Glutamatergic neuron (in vitro differentiated cells): ENCODE measurements around the gene KCNJ14. TPM values are rescaled to one million over a fixed set of nuclear protein-coding genes. Genes with fewer than 3 reads are reported as not detected.
"Not testable (repeated sequence)": the region's sequence is repeated elsewhere in the genome, so short reads cannot be mapped to it uniquely, and the experiment has no call there.

ENCODE experiments used
- DNase-seq: peaks from one replicate; pipeline ENCODE4 v3.0.0; 2022
- H3K27ac Mint-ChIP-seq: one replicate; pipeline ENCODE4 v1.8.0; 2020; ENCODE audit warnings: mild to moderate bottlenecking, mixed read lengths, inconsistent platforms; ENCODE audit not compliant: unreplicated experiment
- H3K27me3 Mint-ChIP-seq: one replicate; pipeline ENCODE4 v1.8.0; 2020; ENCODE audit warnings: mild to moderate bottlenecking, moderate library complexity, mixed read lengths, inconsistent platforms; ENCODE audit not compliant: unreplicated experiment
- H3K36me3 Mint-ChIP-seq: one replicate; pipeline ENCODE4 v1.8.0; 2020; ENCODE audit warnings: mild to moderate bottlenecking, mixed read lengths, inconsistent platforms; ENCODE audit not compliant: unreplicated experiment
- H3K4me1 Mint-ChIP-seq: one replicate; pipeline ENCODE4 v1.8.0; 2020; ENCODE audit warnings: mild to moderate bottlenecking, low read depth, mixed read lengths, inconsistent platforms; ENCODE audit not compliant: unreplicated experiment
- H3K4me3 Mint-ChIP-seq: one replicate; pipeline ENCODE4 v1.8.0; 2020; ENCODE audit warnings: mild to moderate bottlenecking, mixed read lengths, inconsistent platforms; ENCODE audit not compliant: unreplicated experiment
- H3K9me3 Mint-ChIP-seq: one replicate; pipeline ENCODE4 v1.8.0; 2020; ENCODE audit warnings: mild to moderate bottlenecking, moderate library complexity, mixed read lengths, inconsistent platforms; ENCODE audit not compliant: unreplicated experiment
- total RNA-seq: library from RNA; stranded (reverse); fragmentation: NEBNext Ultra II Directional; extraction: Animal tissue kit (Norgen Biotek cat#: 25700); gene quantifications from one replicate; pipeline ENCODE4 v1.2.1, GENCODE V29; 2021; ENCODE audit not compliant: unreplicated experiment
- TF ChIP-seq, protein P1 (sequence below): fragments of 200-600 bp; sonication (generic); IDR thresholded peaks from one replicate; pipeline ENCODE4 v1.5.0; 2021; ENCODE audit not compliant: partially characterized antibody, unreplicated experiment

The KCNJ14 gene
- total RNA-seq, 1 donor from 2014 or later: 1.0 TPM

DNA sequence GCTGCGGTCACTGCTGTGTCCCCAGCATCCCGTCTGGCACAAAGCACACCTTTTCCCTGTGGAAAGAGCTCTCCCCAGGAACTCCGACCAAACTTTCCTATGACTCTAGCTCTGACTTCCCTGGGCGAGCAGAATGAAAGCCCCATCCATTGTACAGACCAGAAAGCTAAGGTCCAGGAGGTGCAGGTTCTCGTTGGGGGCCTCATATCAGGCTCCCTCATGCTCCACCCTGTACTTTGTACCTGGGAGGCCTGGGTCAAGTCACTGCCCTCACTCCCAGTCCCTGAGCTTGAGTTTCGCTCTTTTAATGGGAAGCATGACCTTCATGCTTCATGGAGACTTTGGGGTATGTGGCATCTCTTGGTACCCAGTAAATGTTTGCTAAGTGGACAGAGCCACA, 32.2 kb downstream of the KCNJ14 start:
- TF ChIP-seq, protein P1, sequence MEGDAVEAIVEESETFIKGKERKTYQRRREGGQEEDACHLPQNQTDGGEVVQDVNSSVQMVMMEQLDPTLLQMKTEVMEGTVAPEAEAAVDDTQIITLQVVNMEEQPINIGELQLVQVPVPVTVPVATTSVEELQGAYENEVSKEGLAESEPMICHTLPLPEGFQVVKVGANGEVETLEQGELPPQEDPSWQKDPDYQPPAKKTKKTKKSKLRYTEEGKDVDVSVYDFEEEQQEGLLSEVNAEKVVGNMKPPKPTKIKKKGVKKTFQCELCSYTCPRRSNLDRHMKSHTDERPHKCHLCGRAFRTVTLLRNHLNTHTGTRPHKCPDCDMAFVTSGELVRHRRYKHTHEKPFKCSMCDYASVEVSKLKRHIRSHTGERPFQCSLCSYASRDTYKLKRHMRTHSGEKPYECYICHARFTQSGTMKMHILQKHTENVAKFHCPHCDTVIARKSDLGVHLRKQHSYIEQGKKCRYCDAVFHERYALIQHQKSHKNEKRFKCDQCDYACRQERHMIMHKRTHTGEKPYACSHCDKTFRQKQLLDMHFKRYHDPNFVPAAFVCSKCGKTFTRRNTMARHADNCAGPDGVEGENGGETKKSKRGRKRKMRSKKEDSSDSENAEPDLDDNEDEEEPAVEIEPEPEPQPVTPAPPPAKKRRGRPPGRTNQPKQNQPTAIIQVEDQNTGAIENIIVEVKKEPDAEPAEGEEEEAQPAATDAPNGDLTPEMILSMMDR: no peak
- H3K27me3 Mint-ChIP-seq: peaks cover 25% of the 10 kb centered on the region

DNA sequence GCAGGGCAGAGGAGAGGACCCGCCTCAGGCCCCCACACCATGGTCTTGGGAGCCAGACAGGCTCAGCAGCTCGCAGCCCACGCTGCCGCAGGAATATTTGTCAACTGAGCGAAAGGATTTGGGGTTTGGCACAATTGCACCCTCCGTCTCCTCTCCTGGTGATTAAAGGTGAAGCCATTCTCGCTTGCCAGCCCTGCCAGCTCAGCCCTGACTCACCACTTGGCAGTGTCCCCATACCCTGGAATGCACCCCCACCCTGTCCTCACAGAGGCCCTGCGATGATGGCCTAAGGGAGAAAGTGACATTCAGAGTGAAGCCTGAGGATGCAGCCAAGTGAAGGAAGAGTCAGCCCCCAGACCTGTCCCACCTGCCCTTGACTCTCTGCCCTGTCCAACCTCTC, 32.6 kb downstream of the KCNJ14 start:
- no peak for DNase-seq
- TF ChIP-seq, protein P1: no peak
- Mint-ChIP-seq H3K9me3 (peaks cover 17% of the 10 kb centered on the region), H3K4me3 (peak overlapping the region; percentile 12), H3K27me3 (peaks cover 29% of the 10 kb centered on the region), H3K27ac (no peak overlapping the region), H3K36me3 (peaks cover 6% of the 10 kb centered on the region), H3K4me1 (peaks cover 23% of the 10 kb centered on the region)

More for the DNA sequence above, 32.2 kb downstream of the KCNJ14 start:
- DNase-seq: no peak
- peaks cover 6% of the 10 kb centered on the region for H3K36me3 Mint-ChIP-seq
- no peak overlapping the region for H3K4me3 Mint-ChIP-seq
- H3K27ac Mint-ChIP-seq: no peak overlapping the region
- peaks cover 22% of the 10 kb centered on the region for H3K4me1 Mint-ChIP-seq
- peaks cover 17% of the 10 kb centered on the region for H3K9me3 Mint-ChIP-seq

DNA sequence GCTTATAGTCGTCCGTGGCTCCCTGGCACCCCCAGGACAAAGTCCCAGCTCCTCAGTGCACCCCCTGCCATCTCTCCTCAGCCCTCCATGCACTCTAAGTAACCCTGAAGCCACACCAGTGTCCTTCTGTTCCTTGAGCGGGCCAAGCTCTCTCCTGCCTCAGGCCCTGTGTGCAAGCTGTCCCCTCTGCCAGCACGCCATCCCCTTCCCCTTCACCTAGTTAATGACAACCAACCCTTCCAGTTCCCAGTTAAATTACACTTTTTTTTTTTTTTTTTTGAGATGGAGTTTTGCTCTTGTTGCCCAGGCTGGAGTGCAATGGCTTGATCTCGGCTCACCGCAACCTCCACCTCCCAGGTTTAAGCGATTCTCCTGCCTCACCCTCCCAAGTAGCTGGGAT, 33.1 kb downstream of the KCNJ14 start:
- not testable (repeated sequence) for H3K27ac Mint-ChIP-seq, H3K36me3 Mint-ChIP-seq, DNase-seq
- peak overlapping the region; percentile 12 for H3K4me3 Mint-ChIP-seq
- peaks cover 22% of the 10 kb centered on the region for H3K4me1 Mint-ChIP-seq
- peaks cover 28% of the 10 kb centered on the region for H3K27me3 Mint-ChIP-seq
- peaks cover 16% of the 10 kb centered on the region for H3K9me3 Mint-ChIP-seq

DNA sequence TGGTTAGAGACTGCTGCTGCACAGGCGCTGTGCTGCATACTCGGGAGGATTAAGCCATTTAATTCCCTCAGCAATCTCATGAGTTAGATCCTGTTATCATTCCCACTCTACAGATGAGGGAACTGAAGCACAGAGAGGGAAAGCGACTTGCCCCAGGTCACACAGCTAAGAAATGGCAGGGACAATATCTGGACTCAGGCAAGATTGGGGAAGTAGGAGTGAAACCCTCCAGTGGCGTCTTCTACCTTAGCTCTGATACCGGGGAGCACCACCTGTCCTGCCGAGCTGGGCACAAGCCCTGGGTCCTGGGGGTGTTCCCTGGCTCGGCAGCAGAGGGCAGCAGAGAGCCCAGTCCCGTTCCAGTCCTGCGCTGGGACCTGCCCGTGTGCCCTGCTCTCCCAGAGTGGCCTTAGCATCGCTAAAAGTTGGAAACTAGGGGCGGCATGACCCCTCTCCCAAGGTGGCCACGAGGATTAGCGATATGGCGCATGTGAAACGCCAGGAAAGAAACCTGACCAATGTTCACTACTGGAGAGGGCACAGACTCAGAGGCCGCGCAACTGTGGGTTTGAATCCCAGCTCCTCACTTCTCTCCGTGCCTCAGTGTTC, 34.3 kb downstream of the KCNJ14 start:
- DNase-seq: peak; percentile 86
- no peak overlapping the region for H3K27ac Mint-ChIP-seq
- TF ChIP-seq, protein P1: peak; percentile 91
- H3K27me3 Mint-ChIP-seq: peaks cover 26% of the 10 kb centered on the region
- H3K36me3 Mint-ChIP-seq: no peaks in the 10 kb centered on the region
- peaks cover 10% of the 10 kb centered on the region for H3K9me3 Mint-ChIP-seq
- H3K4me3 Mint-ChIP-seq: no peak overlapping the region
- peaks cover 14% of the 10 kb centered on the region for H3K4me1 Mint-ChIP-seq

DNA sequence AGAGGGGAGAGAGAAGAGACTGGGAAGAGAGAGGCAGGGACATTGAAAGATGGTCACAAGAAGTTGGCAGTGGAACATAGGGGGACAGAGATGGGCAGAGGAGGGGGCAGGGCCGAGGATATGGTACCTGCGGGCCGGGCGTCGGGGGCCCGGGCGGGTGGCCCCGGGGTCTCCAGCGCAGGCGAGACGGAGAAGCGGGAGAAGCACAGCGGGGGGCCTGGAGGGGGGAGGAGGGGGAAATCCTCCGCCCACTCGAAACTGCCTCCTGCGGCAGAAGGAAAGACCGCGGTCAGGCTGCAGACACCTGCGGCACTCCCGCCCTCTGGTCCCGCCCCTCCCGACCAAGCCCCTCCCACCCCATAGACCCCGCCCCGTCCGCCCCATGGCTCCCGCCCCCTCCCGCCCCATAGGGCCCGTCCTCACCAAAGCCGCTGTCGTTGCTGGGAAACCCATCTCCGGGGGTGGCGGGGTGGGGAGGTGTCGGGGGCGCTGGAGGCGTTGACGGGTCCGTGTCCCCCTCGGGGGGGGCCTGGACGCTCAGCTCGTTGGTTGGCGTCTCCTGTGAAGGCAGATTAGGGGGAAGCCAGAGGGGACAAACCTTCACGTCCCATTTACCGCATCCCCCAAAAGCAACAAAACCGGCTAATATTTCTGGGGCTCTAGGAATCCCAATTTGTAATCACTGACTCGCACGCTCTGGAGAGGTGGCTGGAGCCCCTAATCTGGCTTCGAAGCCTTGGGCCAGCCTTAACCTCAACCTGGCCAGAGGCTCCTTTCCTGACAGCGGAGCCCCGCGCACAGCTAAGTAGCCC, 35.8 kb downstream of the KCNJ14 start:
- Mint-ChIP-seq H3K4me1 (peaks cover 14% of the 10 kb centered on the region), H3K27ac (no peak overlapping the region), H3K27me3 (peaks cover 34% of the 10 kb centered on the region), H3K9me3 (peaks cover 17% of the 10 kb centered on the region), H3K36me3 (no peaks in the 10 kb centered on the region), H3K4me3 (no peak overlapping the region)
- TF ChIP-seq, protein P1: no peak
- DNase-seq: no peak
